Memory B cell (primary cell): Measurements from ENCODE around the gene PRSS53.

Experiments
- ATAC-seq: fragments of 150-1000 bp; cut with Tn5 transposase; 2 replicates; pipeline ENCODE4 v1.10.0; 2021; ENCODE audit warnings: low read depth, mild to moderate bottlenecking, moderate library complexity
- DNase-seq, 2 donors: peaks; one replicate each; pipeline ENCODE4 v3.0.0; 2022; ENCODE audit warnings: low spot score in 2 of 2
- H3K27ac Mint-ChIP-seq: one replicate; pipeline ENCODE4 v1.8.0; 2022; ENCODE audit warnings: mild to moderate bottlenecking, moderate library complexity, mixed read lengths
- H3K27me3 Mint-ChIP-seq: one replicate; pipeline ENCODE4 v1.8.0; 2022; ENCODE audit warnings: mixed read lengths
- H3K36me3 Mint-ChIP-seq: one replicate; pipeline ENCODE4 v1.8.0; 2022; ENCODE audit warnings: mild to moderate bottlenecking, mixed read lengths
- H3K4me1 Mint-ChIP-seq: one replicate; pipeline ENCODE4 v1.8.0; 2022; ENCODE audit warnings: mixed read lengths
- H3K4me3 Mint-ChIP-seq: one replicate; pipeline ENCODE4 v1.8.0; 2022; ENCODE audit warnings: mild to moderate bottlenecking, moderate library complexity, mixed read lengths
- H3K9me3 Mint-ChIP-seq: one replicate; pipeline ENCODE4 v1.8.0; 2022; ENCODE audit warnings: mixed read lengths

The PRSS53 gene

DNA sequence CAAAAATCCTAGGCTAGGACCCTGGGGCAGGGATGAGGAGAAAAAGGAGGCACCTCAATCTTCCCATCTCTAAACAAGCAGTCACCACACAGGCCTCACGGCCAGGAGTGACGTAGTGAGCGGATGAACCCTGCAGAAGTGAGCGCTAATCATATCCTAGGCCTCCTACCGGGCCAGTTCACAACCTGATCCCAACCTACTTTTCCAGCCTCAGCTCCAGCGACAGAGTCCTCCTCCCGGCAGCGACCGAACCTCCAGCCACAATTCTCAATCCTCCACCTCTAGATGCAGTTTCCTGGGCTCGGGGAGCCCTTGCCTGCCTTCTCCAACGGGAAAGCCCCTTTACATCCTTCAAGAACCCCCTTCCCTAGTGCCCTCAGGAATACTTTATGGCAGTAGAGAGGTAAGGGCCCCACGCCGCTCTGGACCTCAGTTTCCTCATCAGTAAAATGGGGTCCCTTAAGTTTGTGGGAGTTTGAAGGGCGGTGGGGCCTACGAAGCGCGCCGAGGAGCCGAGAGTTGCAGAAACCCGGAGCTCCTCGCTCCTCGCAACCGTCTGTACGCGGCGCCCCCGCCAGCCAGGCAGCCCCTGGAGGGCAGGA lies 16.1 kb downstream of the PRSS53 start:
- Mint-ChIP-seq H3K9me3 (no peaks in the 10 kb centered on the region), H3K27me3 (no peaks in the 10 kb centered on the region), H3K4me1 (peaks cover 35% of the 10 kb centered on the region), H3K36me3 (peaks cover 2% of the 10 kb centered on the region), H3K4me3 (peak overlapping the region; percentile 95), H3K27ac (peak overlapping the region; percentile 66)
- no peak for DNase-seq
- no peak for ATAC-seq

DNA sequence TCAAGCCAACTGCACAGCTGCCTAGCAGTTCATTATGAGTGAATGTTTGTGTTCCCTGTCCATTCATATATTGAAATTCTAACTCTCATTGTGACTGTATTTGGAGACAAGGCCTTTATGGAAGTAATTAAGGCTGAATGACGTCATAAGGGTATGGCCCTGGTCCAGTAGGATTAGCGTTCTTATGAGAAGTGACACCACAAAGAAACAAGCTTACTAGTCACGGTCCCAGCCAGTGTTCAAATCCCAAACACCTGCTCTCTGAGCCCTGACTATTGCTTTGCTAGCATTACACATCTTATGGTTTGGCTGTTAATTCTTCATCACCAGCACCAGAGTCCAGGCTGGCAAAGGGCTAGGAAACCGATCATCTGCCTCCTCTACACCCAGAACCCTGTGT lies 16.9 kb downstream of the PRSS53 start:
- Mint-ChIP-seq H3K4me1 (peaks cover 35% of the 10 kb centered on the region), H3K9me3 (no peaks in the 10 kb centered on the region), H3K36me3 (peaks cover 2% of the 10 kb centered on the region), H3K27me3 (no peaks in the 10 kb centered on the region), H3K27ac (no peak overlapping the region), H3K4me3 (peak overlapping the region; percentile 39)
- no peak for ATAC-seq
- no peak for DNase-seq

DNA sequence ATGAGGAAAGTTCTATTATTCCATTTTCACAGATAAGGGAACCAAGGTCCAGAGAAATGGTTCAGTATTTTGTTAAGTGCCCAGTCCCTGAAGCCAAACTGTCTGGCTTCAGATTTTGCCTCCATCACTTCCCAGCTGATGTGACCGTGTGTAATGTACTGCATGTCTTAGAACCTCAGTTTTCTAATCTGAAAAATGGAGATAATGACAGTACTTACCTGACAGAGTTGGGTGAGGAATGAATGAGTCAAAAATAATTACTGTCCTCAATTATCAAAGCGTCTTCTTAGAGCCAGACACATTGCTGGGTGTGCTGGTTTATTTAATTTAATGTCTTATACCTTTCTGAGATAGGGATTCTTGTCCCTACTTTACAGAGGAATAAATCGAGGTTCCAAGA lies 21.4 kb downstream of the PRSS53 start:
- Mint-ChIP-seq H3K4me1 (peaks cover 18% of the 10 kb centered on the region), H3K27me3 (no peaks in the 10 kb centered on the region), H3K27ac (no peak overlapping the region), H3K4me3 (no peak overlapping the region), H3K9me3 (no peaks in the 10 kb centered on the region), H3K36me3 (peaks cover 12% of the 10 kb centered on the region)
- DNase-seq (no peak), ATAC-seq (no peak)

DNA sequence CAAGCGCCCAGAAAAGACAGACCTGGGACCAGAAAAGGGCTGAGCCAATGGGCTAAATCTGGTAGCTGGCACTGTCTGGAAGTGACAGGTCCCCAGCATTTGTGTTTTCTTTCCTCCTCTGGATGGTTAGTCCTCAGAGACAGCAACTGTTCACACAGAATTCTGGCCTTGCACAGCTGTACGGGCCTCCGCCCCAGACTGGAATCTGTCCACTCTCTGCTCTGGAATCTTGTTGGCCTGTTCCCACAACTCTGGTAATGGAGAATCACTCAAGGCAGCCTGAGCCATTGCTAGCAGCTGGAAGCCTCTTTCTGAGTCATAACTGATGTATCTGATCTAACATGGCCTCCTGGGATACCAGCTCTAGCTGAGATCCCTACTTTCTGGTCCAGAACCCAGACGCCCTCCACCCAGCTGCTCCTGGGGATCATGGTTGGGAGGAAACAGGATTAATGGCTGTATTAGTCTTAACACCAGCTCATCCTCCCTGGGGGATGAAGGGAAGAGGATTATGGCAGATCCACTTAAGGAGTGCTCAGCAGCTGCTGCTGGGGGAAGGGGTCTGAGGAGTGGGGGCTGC lies 23.8 kb downstream of the PRSS53 start:
- DNase-seq (no peak), ATAC-seq (no peak)
- Mint-ChIP-seq H3K4me3 (no peak overlapping the region), H3K4me1 (peaks cover 10% of the 10 kb centered on the region), H3K36me3 (peaks cover 15% of the 10 kb centered on the region), H3K27me3 (no peaks in the 10 kb centered on the region), H3K9me3 (no peaks in the 10 kb centered on the region), H3K27ac (peak overlapping the region; percentile 55)

DNA sequence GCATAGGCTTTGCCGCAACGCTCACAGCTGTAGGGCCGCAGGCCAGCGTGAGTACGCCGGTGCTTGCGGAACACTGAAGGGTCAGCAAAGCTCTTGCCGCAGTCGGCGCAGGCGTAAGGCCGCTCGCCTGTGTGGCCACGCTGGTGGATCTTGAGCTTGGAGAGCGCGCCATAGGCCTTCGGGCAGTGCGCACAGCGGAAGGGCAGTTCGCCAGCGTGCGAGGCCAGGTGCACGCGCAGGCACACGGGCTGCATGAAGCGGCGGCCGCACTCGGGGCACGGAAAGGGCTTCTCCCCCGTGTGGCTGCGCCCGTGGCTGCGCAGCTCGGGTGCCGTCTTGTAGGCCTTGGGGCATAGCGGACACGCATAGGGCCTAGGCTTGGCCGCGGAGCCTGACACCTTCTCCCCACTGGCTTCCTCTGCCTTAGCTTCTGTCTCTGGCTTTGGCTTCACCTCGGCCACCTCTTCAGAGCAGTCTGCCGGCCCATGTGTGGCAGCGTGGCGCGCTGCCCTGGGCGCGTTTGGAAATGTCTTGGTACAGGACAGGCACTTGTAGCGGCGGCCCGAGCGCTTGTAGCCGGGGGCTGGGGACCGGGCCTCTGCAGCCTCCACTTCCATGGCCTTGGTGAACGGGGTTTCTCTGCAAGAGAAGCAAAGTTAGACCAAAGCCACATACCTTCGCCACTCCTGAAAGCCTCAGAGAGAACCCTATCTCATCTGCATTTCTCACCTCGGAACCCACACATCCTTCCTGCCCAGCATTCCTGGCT lies 24.7 kb downstream of the PRSS53 start:
- peaks cover 13% of the 10 kb centered on the region for H3K36me3 Mint-ChIP-seq
- no peak overlapping the region for H3K4me3 Mint-ChIP-seq
- H3K27ac Mint-ChIP-seq, result no peak overlapping the region
- ATAC-seq (no peak), DNase-seq (no peak)
- no peaks in the 10 kb centered on the region for H3K27me3 Mint-ChIP-seq
- peaks cover 5% of the 10 kb centered on the region for H3K4me1 Mint-ChIP-seq
- H3K9me3 Mint-ChIP-seq, result no peaks in the 10 kb centered on the region

DNA sequence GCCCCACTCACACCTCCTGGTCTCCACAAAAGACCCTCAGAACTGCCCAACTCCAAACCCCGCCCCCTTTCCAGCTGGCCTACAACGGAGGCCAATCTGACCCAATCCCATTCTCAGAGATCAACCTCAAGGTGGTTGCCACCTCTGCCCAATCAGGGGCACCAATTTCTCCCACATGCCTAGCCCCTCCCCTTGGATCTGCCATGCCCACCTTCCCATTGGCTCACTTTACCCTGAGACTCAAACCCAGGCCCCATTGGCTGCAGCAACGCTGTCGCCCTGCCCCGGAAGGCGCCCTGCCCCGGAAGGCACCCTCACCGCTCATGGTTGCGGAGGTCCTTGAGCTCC lies 25.3 kb downstream of the PRSS53 start:
- no peak overlapping the region for H3K27ac Mint-ChIP-seq
- peaks cover 3% of the 10 kb centered on the region for H3K4me1 Mint-ChIP-seq
- no peaks in the 10 kb centered on the region for H3K9me3 Mint-ChIP-seq
- no peak overlapping the region for H3K4me3 Mint-ChIP-seq
- ATAC-seq, result no peak
- DNase-seq, result no peak
- no peaks in the 10 kb centered on the region for H3K27me3 Mint-ChIP-seq
- H3K36me3 Mint-ChIP-seq, result peaks cover 13% of the 10 kb centered on the region

DNA sequence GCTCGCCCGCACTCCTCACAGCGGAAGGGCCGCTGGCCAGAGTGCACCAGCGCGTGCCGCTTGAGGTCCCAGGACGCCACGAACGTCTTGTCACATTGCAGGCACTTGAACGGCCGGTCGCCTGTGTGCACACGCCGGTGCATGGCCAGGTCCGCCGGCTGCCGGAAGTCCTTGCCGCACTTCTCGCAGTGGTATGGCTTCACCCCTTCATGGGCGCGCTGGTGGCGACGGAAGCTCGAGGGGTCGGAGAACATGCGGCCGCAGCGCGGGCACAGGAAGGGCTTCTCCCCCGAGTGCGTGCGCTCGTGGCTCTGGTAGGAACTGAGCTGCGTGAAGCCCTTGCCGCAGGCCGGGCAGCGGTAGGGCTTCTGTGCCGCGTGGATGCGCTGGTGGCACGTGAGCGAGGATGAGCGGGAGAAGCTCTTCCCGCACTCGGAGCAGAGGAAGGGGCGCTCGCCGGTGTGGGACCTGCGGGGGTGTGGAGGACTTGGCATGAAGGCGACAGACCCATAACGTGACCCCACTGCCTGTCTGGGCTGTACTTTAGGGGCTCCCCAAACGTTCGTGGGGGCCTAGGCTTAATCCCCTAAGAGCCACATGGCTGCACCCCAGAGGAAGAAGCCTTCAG lies 26.8 kb downstream of the PRSS53 start:
- Mint-ChIP-seq H3K27ac (no peak overlapping the region), H3K27me3 (no peaks in the 10 kb centered on the region), H3K9me3 (no peaks in the 10 kb centered on the region), H3K4me1 (no peaks in the 10 kb centered on the region), H3K36me3 (peaks cover 15% of the 10 kb centered on the region), H3K4me3 (no peak overlapping the region)
- DNase-seq (no peak), ATAC-seq (no peak)

DNA sequence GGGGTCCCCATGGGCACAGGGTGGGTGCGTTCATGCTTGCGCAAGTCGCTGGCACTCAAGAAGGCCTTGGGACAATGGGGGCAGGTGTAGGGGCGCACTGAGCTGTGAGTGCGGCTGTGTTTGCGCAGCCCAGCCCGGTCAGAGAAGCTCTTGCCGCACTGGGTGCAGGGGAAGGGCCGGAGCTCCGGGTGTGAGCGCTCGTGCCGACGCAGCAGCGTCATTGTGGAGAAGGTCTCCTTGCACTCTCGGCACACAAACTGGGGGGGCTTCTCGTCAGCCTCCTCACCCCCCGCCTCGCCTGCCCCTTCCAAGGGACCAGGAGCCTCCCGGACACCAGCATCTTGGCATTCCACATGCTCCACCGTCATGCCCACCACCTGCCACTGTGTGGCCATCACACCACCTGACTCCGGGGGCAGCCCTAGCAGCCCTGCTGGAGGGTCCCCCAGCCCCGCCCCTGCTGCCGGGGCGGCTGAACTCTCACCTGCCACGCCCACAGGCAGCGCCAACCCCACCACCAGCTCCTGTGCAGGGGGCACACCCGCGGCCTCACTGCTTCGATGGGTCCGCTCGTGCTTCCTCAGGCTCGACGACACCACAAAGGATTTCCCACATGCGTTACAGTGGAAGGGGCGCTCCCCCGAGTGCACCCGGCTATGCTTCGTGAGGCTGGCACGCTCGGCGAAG lies 27.5 kb downstream of the PRSS53 start:
- Mint-ChIP-seq H3K9me3 (no peaks in the 10 kb centered on the region), H3K4me3 (no peak overlapping the region)

DNA sequence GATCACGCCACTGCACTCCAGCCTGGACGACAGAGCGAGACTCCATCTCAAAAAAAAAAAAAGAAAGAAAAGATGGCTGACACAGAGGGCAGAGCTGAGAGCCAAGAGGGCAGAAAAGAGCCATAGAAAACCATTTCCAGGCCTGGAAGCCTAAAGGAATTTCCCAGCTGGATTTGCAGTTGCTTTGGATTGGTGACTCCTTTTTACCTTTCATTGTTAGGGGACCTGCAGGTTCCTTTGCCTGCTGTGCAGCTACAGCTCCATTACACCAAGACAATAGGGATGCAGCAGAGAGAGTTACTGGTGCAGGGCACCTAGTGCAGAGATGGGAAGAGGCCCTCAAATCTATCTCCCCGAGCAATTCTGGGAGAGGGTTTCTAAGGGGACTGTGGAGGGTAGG lies 33.1 kb downstream of the PRSS53 start:
- peaks cover 2% of the 10 kb centered on the region for H3K27me3 Mint-ChIP-seq
- no peak overlapping the region for H3K27ac Mint-ChIP-seq
- no peaks in the 10 kb centered on the region for H3K4me1 Mint-ChIP-seq
- DNase-seq, result no peak
- H3K36me3 Mint-ChIP-seq, result peaks cover 5% of the 10 kb centered on the region
- no peaks in the 10 kb centered on the region for H3K9me3 Mint-ChIP-seq
- no peak for ATAC-seq
- no peak overlapping the region for H3K4me3 Mint-ChIP-seq

More for the DNA sequence above, 27.5 kb downstream of the PRSS53 start:
- no peak overlapping the region for H3K27ac Mint-ChIP-seq
- peaks cover 15% of the 10 kb centered on the region for H3K36me3 Mint-ChIP-seq
- no peaks in the 10 kb centered on the region for H3K27me3 Mint-ChIP-seq
- ATAC-seq (no peak), DNase-seq (no peak)
- H3K4me1 Mint-ChIP-seq, result no peaks in the 10 kb centered on the region

DNA sequence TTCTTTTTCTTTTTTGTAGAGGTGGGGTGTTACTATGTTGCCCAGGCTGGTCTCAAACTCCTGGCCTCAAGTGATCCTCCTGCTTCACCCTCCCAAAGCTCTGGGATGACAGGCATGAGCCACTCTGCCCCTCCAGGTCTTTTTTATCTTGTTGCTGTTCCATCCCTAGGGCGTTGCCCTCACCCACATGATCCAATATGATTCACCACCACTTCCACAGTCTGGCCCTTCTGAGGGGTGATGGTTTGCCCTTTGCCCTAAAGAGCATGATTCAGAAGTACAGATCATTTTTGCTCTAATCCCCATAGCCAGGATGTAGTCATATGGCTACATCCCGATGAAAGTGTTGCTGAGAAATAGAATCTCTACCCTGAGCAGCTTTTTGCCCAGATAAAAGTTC lies 36.6 kb downstream of the PRSS53 start:
- Mint-ChIP-seq H3K9me3 (no peaks in the 10 kb centered on the region), H3K4me1 (peaks cover 5% of the 10 kb centered on the region), H3K27me3 (peaks cover 2% of the 10 kb centered on the region), H3K4me3 (no peak overlapping the region), H3K27ac (no peak overlapping the region), H3K36me3 (peaks cover 3% of the 10 kb centered on the region)
- no peak for ATAC-seq
- DNase-seq, result no peak

DNA sequence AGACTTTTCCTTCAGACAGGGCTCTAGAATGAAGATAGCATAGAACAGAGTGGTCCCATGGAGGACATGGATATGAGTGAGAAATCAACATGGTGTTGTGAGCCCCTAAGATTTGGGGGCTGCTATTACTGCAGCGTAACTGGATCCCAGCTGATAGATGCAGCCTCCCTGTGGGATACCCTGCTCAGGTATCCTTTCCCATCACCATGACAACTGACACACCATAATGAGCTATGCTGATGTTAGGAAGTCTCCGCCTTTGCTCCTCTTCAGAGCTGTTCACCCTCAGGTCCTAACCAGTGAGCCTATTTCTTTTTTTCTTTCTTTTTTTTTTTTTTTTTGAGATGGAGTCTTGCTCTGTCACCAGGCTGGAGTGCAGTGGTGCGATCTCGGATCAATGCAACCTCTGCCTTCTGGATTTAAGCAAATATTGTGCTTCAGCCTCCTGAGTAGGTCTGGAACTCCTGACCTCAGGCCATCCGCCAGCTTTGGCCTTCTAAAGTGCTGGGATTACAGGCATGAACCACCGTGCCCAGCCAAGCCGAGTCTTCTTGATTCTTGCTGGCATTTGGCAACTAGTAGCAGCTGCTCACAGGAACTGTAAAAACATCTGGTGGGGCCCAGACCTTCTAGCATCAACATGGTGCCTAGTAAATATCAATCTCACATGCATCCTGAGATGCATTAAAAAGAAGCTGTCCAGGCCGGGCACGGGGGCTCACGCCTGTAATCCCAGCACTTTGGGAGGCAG lies 38.3 kb downstream of the PRSS53 start:
- H3K36me3 Mint-ChIP-seq, result peaks cover 3% of the 10 kb centered on the region
- DNase-seq (no peak), ATAC-seq (no peak)
- no peak overlapping the region for H3K4me3 Mint-ChIP-seq
- peaks cover 2% of the 10 kb centered on the region for H3K27me3 Mint-ChIP-seq
- peaks cover 5% of the 10 kb centered on the region for H3K4me1 Mint-ChIP-seq
- no peaks in the 10 kb centered on the region for H3K9me3 Mint-ChIP-seq
- H3K27ac Mint-ChIP-seq, result no peak overlapping the region

DNA sequence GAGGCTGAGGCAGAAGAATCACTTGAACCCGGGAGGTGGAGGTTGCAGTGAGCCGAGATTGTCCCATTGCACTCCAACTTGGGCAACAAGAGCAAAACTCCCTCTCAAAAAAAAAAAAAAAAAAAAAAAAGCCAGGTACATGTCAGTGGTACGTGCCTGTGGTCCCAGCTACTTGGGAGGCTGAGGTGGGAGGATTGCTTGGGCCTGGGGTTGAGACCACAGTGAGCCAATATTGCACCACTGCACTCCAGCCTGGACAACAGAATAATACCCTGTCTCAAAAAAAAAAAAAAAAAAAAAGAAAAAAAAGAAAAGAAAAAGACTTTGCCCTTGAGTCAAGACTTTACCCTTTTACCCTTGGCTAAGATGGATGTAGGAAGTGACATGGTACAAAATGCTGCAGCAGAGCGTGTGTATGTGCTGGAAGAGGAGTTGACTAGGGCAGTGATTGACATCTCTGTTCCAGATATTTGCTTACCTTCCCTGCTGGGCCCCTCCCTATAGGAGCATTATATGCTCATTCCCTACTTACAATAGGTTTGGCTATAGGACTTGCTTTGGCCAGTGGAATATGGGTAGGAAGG lies 44.8 kb downstream of the PRSS53 start:
- no peak for ATAC-seq
- no peak for DNase-seq
- peaks cover 7% of the 10 kb centered on the region for H3K36me3 Mint-ChIP-seq
- H3K9me3 Mint-ChIP-seq, result no peaks in the 10 kb centered on the region
- H3K4me1 Mint-ChIP-seq, result peaks cover under 1% of the 10 kb centered on the region
- no peak overlapping the region for H3K4me3 Mint-ChIP-seq
- no peak overlapping the region for H3K27ac Mint-ChIP-seq
- H3K27me3 Mint-ChIP-seq, result no peaks in the 10 kb centered on the region

DNA sequence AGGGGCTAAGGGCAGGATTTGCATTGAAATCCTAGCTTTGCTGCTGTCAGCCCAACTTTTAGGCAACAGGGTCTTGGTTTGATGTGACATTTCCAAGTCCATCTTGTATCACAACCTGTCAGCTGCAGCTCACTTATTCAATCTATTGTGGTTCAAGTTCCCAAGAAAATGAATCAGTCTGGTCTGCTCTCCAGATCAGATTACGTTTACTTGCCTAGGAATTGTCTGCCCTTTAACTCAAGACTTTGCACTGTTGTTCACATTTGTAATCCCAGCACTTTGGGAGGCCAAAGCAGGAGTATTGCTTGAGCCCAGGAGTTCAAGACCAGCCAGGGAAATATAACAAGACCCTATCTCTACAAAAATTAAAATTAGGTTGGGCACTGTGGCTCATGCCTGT lies 45.4 kb downstream of the PRSS53 start:
- H3K27ac Mint-ChIP-seq, result no peak overlapping the region

More for the DNA sequence above, 45.4 kb downstream of the PRSS53 start:
- H3K27me3 Mint-ChIP-seq, result no peaks in the 10 kb centered on the region
- peaks cover 2% of the 10 kb centered on the region for H3K4me1 Mint-ChIP-seq
- H3K9me3 Mint-ChIP-seq, result no peaks in the 10 kb centered on the region
- H3K4me3 Mint-ChIP-seq, result no peak overlapping the region
- peaks cover 11% of the 10 kb centered on the region for H3K36me3 Mint-ChIP-seq
- DNase-seq (no peak), ATAC-seq (no peak)
